Esophagus squamous epithelium (tissue), 5 donors: ENCODE results near the gene MGA. TPM values are rescaled to one million over a fixed set of nuclear protein-coding genes. Genes with fewer than 3 reads are reported as not detected.

Source experiments
- DNase-seq: peaks from one replicate; lab custom pipeline; 2025; lab: John Stamatoyannopoulos, UW
- H3K27ac ChIP-seq, 4 donors: fragments of 200-600 bp; sonication (generic); one replicate each; pipeline ENCODE4 v1.5.1; 2016 to 2019; ENCODE audit warnings: mild to moderate bottlenecking in 1 of 4
- H3K27me3 ChIP-seq, 4 donors: fragments of 200-600 bp; sonication (generic); 1 replicate in 3 of 4; 2 replicates in 1 of 4; pipeline versions ENCODE4 v1.5.1 to v1.6.0; 2017 to 2021; ENCODE audit warnings: antibody characterized with exemption in 1 of 4
- H3K36me3 ChIP-seq, 3 donors: fragments of 200-600 bp; sonication (generic); one replicate each; pipeline ENCODE4 v1.5.1; 2016 to 2019
- H3K4me1 ChIP-seq, 3 donors: fragments of 200-600 bp; sonication (generic); one replicate each; pipeline ENCODE4 v1.5.1; 2017 to 2019
- H3K4me3 ChIP-seq, 4 donors: fragments of 200-600 bp; sonication (generic); 1 replicate in 3 of 4; 2 replicates in 1 of 4; pipeline ENCODE4 v1.5.1; 2016 to 2019; ENCODE audit warnings: mild to moderate bottlenecking in 2 of 4, moderate library complexity in 1 of 4
- H3K9me3 ChIP-seq, 3 donors: fragments of 200-600 bp; sonication (generic); one replicate each; pipeline ENCODE4 v1.5.1; 2016 to 2019
- POLR2A ChIP-seq, 4 donors: fragments of 450-650 bp; IDR thresholded peaks; one replicate each; pipeline ENCODE4 v1.6.1; 2017; ENCODE audit warnings: antibody characterized with exemption in 4 of 4, mild to moderate bottlenecking in 4 of 4, moderate library complexity in 3 of 4
- WGBS, 2 donors: methylation state at CpG; one replicate each; pipeline ENCODE4 v1.1.5; 2018; 5-methylcytosine and 5-hydroxymethylcytosine counted together
- intact Hi-C: fragments of 100-400 bp; cut with DNase I; formaldehyde crosslinking; loops from one replicate; pipeline ENCODE4 v1.15.0; 2022
- total RNA-seq, 4 donors: library from RNA; depleted of rRNA; stranded (reverse); fragments of >200 nt; gene quantifications; one replicate each; pipeline ENCODE4 v1.1.0, GENCODE V29; 2016
- TF ChIP-seq, protein P1 (sequence below), 6 experiments: fragments of 450-650 bp in 4 of 6; fragments of 200-600 bp in 2 of 6; sonication (generic) in 2 of 6; IDR thresholded peaks; one replicate each; pipeline ENCODE4 v1.5.1; 2016 to 2019; ENCODE audit warnings: antibody characterized with exemption in 6 of 6, mild to moderate bottlenecking in 4 of 6, moderate library complexity in 4 of 6
- donor health status: DM: yes; HTN: yes; CAD: no.

Gene MGA
- total RNA-seq, 4 donors from 2014 or later: 12.9 to 37.4 (median 15.1) TPM

DNA sequence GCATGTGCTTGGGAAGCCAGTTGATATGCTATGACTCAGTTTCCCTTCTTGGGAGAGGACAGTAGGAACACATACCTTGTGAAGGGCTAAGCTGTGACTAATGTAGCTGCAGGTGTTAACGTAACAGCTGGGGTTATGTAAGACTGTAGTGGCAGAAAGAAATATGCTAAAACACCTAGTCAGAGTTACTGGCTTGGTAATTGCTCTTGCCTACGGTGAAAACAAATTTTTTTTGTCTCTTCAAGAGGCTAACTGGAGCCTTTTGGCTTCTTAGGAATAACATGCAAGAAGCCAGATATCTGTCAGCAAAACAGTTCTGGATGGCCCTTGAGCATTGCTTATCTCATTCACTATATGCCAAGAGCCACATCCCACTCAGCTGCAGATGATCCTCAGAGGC lies 115.4 kb downstream of the MGA start:
- no peaks in the 10 kb centered on the region for H3K36me3 ChIP-seq
- WGBS, 2 donors: 18 to 31% methylated on average over 2 of the region's 2 CpGs
- H3K9me3 ChIP-seq: no peaks in the 10 kb centered on the region
- intact Hi-C loops: loop anchor here (2.0 to 5.0 kb wide), 2 partner anchors 35 to 132 kb away; no protein-coding TSS in a partner anchor
- H3K27ac ChIP-seq: peak overlapping the region; percentile 87 to 95 (median 90)
- no peaks in the 10 kb centered on the region for H3K27me3 ChIP-seq
- peak overlapping the region; percentile 50 to 82 (median 76) for H3K4me3 ChIP-seq
- H3K4me1 ChIP-seq: peaks cover 32 to 76% (median 57%) of the 10 kb centered on the region in 3 donors
- DNase-seq: no peak
- TF ChIP-seq, protein P1, sequence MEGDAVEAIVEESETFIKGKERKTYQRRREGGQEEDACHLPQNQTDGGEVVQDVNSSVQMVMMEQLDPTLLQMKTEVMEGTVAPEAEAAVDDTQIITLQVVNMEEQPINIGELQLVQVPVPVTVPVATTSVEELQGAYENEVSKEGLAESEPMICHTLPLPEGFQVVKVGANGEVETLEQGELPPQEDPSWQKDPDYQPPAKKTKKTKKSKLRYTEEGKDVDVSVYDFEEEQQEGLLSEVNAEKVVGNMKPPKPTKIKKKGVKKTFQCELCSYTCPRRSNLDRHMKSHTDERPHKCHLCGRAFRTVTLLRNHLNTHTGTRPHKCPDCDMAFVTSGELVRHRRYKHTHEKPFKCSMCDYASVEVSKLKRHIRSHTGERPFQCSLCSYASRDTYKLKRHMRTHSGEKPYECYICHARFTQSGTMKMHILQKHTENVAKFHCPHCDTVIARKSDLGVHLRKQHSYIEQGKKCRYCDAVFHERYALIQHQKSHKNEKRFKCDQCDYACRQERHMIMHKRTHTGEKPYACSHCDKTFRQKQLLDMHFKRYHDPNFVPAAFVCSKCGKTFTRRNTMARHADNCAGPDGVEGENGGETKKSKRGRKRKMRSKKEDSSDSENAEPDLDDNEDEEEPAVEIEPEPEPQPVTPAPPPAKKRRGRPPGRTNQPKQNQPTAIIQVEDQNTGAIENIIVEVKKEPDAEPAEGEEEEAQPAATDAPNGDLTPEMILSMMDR (IDR thresholded peaks at IDR 0.05): peak in 1 of 6 experiments; percentile 1
- TF ChIP-seq POLR2A (IDR thresholded peaks at IDR 0.05): peak in 1 of 4 donors; percentile 18

- Histone ChIP-seq H3K27ac (peak overlapping the region; percentile 45 to 91 (median 88)), H3K9me3 (no peaks in the 10 kb centered on the region), H3K36me3 (no peaks in the 10 kb centered on the region), H3K4me1 (peaks cover 32 to 91% (median 67%) of the 10 kb centered on the region in 3 donors), H3K27me3 (no peaks in the 10 kb centered on the region), H3K4me3 (peak overlapping the region; percentile 50 to 82 (median 76))
- WGBS, 2 donors: 41 to 50% methylated on average over 1 of the region's 1 CpG
- DNase-seq: no peak
- intact Hi-C loops: loop anchor here (5.0 kb wide), 1 partner anchor 130 kb away; no protein-coding TSS in a partner anchor
- TF ChIP-seq POLR2A (IDR thresholded peaks at IDR 0.05): no peak
Observed at GRCh38 chr15:41777421-41777973, 117.3 kb downstream of the MGA start.

DNA sequence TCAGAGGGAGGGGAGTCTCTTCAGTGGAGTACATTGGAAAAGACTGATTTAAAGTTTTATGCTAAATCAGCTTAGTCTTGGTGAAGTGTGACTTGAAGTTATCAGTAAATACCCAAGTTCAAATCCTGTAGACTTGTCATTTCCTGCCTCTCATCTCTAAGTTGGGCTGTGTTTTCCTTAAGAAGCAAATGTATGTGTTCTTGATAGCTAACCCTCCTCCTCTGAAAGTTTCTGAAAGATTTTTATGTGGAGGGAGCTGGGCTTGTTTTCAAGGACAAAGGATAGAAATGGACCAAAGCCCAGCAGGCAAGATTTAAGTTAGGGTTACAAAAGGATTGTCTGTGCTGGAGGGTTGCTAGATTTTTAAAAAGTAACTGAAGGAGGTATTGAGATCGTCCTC lies 118.3 kb downstream of the MGA start:
- Histone ChIP-seq H3K4me3 (peak overlapping the region in 1 of 4 donors; percentile 82), H3K27me3 (no peaks in the 10 kb centered on the region), H3K4me1 (peaks cover 32 to 91% (median 64%) of the 10 kb centered on the region in 3 donors), H3K9me3 (no peaks in the 10 kb centered on the region), H3K27ac (peak overlapping the region; percentile 61 to 91 (median 76)), H3K36me3 (no peaks in the 10 kb centered on the region)
- WGBS, 2 donors: 50 to 53% methylated on average over 1 of the region's 1 CpG
- no peak for DNase-seq
- TF ChIP-seq, protein P1 (IDR thresholded peaks at IDR 0.05): no peak
- no peak for TF ChIP-seq POLR2A (IDR thresholded peaks at IDR 0.05)
- intact Hi-C loops: loop anchor here (5.0 kb wide), 1 partner anchor 129 kb away; no protein-coding TSS in a partner anchor

GRCh38 chr15:41779662-41780157 lies 119.5 kb downstream of the MGA start:
- Histone ChIP-seq H3K27me3 (no peaks in the 10 kb centered on the region), H3K36me3 (no peaks in the 10 kb centered on the region), H3K27ac (peak overlapping the region; percentile 64 to 91 (median 76)), H3K4me3 (no peak overlapping the region), H3K4me1 (peaks cover 32 to 95% (median 60%) of the 10 kb centered on the region in 3 donors), H3K9me3 (no peaks in the 10 kb centered on the region)
- DNase-seq: no peak
- intact Hi-C loops: loop anchor here (5.0 kb wide), 1 partner anchor 128 kb away; no protein-coding TSS in a partner anchor
- TF ChIP-seq, protein P1 (IDR thresholded peaks at IDR 0.05): no peak
- no peak for TF ChIP-seq POLR2A (IDR thresholded peaks at IDR 0.05)
- 29 to 47% methylated on average over 3 to 4 of the region's 4 CpGs for WGBS, 2 donors

DNA sequence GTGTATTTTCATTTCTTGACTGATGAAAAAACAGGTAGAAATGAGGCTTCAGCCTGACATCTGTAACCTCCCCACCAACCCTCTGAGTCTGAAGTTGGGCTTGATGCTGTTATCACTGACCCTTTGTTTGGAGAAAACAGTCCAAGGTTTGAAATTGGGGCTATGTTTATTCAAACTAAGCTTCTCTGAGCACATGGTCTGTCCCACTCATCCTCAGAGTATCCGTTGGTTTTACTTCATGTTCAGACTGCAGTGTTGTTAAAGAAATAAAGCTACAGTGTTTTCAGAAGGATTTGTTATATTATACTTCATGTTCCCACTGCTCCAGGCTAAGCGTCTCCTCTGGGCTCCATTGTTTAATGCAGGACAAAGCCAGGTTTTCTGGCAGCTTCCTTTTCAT lies 120.1 kb downstream of the MGA start:
- DNase-seq: no peak
- Histone ChIP-seq H3K4me3 (no peak overlapping the region), H3K4me1 (peaks cover 28 to 90% (median 59%) of the 10 kb centered on the region in 3 donors), H3K9me3 (no peaks in the 10 kb centered on the region), H3K36me3 (no peaks in the 10 kb centered on the region), H3K27ac (peak overlapping the region; percentile 64 to 91 (median 76)), H3K27me3 (no peaks in the 10 kb centered on the region)
- WGBS, 2 donors: 29 to 30% methylated on average over 2 of the region's 2 CpGs
- TF ChIP-seq POLR2A (IDR thresholded peaks at IDR 0.05): no peak
- TF ChIP-seq, protein P1 (IDR thresholded peaks at IDR 0.05): no peak
- intact Hi-C loops: no loop called here
